MM.1S (cell line): ENCODE measurements around the gene TNRC6A.

ENCODE experiments used
- CTCF ChIP-seq: fragments of 300-600 bp; sonication (generic); IDR thresholded peaks from 2 replicates; pipeline ENCODE4 v1.5.1; 2016; ENCODE audit warnings: antibody characterized with exemption, low read length, mixed read lengths
- EZH2 ChIP-seq: fragments of 300-600 bp; sonication (generic); optimal IDR thresholded peaks from 2 replicates; pipeline ENCODE3; 2017; ENCODE audit warnings: low read depth, mild to moderate bottlenecking, antibody characterized with exemption, low read length, mixed read lengths
- EZH2phosphoT487 ChIP-seq: fragments of 300-600 bp; sonication (generic); IDR thresholded peaks from 2 replicates; pipeline ENCODE4 v1.6.1; 2018; ENCODE audit warnings: antibody characterized with exemption, low read length

- TF ChIP-seq CTCF (no peak), EZH2phosphoT487 (no peak), EZH2 (no peak)
Measured at GRCh38 chr16:24741862-24742261, 12.4 kb downstream of the TNRC6A start.
